SK-N-SH treated with all-trans-retinoic acid at 6 μM for 48 hours (cell line): ENCODE results near the gene ASAP2.

Experiments used
- ARNTL ChIP-seq: fragments of 450-650 bp; formaldehyde crosslinking; IDR thresholded peaks from 2 replicates; pipeline ENCODE4 v1.5.0; 2020; ENCODE audit warnings: low read depth, mild to moderate bottlenecking, moderate library complexity, borderline replicate concordance
- CREB5 ChIP-seq: fragments of 250-450 bp; sonication (Bioruptor Pico); IDR thresholded peaks from 2 replicates; pipeline ENCODE4 v1.5.1; 2020; ENCODE audit warnings: low read depth, mild to moderate bottlenecking, moderate library complexity
- CSDC2 ChIP-seq: fragments of 250-450 bp; sonication (Bioruptor Pico); IDR thresholded peaks from 2 replicates; pipeline ENCODE4 v1.5.0; 2020; ENCODE audit warnings: mild to moderate bottlenecking, moderate library complexity
- ESRRG ChIP-seq: fragments of 250-450 bp; sonication (Bioruptor Pico); IDR thresholded peaks from 2 replicates; pipeline ENCODE4 v1.6.1; 2021; ENCODE audit warnings: mild to moderate bottlenecking
- GLIS3 ChIP-seq: fragments of 250-450 bp; sonication (Bioruptor Pico); IDR thresholded peaks from 2 replicates; pipeline ENCODE4 v1.5.0; 2020; ENCODE audit warnings: mild to moderate bottlenecking, moderate library complexity
- POU6F1 ChIP-seq: fragments of 250-450 bp; sonication (Bioruptor Pico); IDR thresholded peaks from 2 replicates; pipeline ENCODE4 v1.8.0; 2021; ENCODE audit warnings: low read depth, mild to moderate bottlenecking, moderate library complexity, borderline replicate concordance
- TCF4 ChIP-seq: fragments of 250-450 bp; sonication (Bioruptor Pico); IDR thresholded peaks from 2 replicates; pipeline ENCODE4 v1.8.0; 2021; ENCODE audit warnings: mild to moderate bottlenecking, moderate library complexity, borderline replicate concordance
- TSHZ2 ChIP-seq: fragments of 250-450 bp; sonication (Bioruptor Pico); IDR thresholded peaks from 2 replicates; pipeline ENCODE4 v1.5.0; 2020; ENCODE audit warnings: mild to moderate bottlenecking, moderate library complexity
- ZC3H10 ChIP-seq: fragments of 250-450 bp; sonication (Bioruptor Pico); IDR thresholded peaks from 2 replicates; pipeline ENCODE4 v1.5.1; 2021; ENCODE audit warnings: mild to moderate bottlenecking, moderate library complexity
- ZFP3 ChIP-seq: fragments of 250-450 bp; sonication (Bioruptor Pico); IDR thresholded peaks from 2 replicates; pipeline ENCODE4 v1.5.0; 2020; ENCODE audit warnings: mild to moderate bottlenecking, moderate library complexity
- ZFP30 ChIP-seq: fragments of 450-650 bp; formaldehyde crosslinking; IDR thresholded peaks from 2 replicates; pipeline ENCODE4 v1.5.0; 2022; ENCODE audit warnings: mild to moderate bottlenecking, moderate library complexity
- ZNF565 ChIP-seq: fragments of 450-650 bp; formaldehyde crosslinking; conservative IDR thresholded peaks from 2 replicates; pipeline ENCODE4 v1.5.0; 2020; ENCODE audit warnings: low read depth, mild to moderate bottlenecking, moderate library complexity
- ZNF8 ChIP-seq: fragments of 450-650 bp; formaldehyde crosslinking; IDR thresholded peaks from 2 replicates; pipeline ENCODE4 v1.5.0; 2020; ENCODE audit warnings: mild to moderate bottlenecking, moderate library complexity

- TF ChIP-seq ZFP3 (CRISPR knock-in tag) (no peak), ESRRG (CRISPR knock-in tag) (no peak), ARNTL (CRISPR knock-in tag) (no peak), TSHZ2 (CRISPR knock-in tag) (no peak), GLIS3 (CRISPR knock-in tag) (no peak), CSDC2 (CRISPR knock-in tag) (no peak), POU6F1 (CRISPR knock-in tag) (no peak), ZNF8 (CRISPR knock-in tag) (no peak), ZFP30 (no peak), ZNF565 (CRISPR knock-in tag) (no peak), CREB5 (CRISPR knock-in tag) (no peak), ZC3H10 (CRISPR knock-in tag) (no peak), TCF4 (CRISPR knock-in tag) (no peak)
Measured at GRCh38 chr2:9160732-9161131, 45.9 kb upstream of the ASAP2 start.
